ENCODE measurements around the gene HCAR3. TPM values are rescaled to one million over a fixed set of nuclear protein-coding genes. Genes with fewer than 3 reads are reported as not detected.

The HCAR3 gene
- total and polyA plus RNA-seq, 2 of the 8 experiments (the other 6 are each of a cell fraction or from before 2014, with no cell fraction given): not detected

DNA sequence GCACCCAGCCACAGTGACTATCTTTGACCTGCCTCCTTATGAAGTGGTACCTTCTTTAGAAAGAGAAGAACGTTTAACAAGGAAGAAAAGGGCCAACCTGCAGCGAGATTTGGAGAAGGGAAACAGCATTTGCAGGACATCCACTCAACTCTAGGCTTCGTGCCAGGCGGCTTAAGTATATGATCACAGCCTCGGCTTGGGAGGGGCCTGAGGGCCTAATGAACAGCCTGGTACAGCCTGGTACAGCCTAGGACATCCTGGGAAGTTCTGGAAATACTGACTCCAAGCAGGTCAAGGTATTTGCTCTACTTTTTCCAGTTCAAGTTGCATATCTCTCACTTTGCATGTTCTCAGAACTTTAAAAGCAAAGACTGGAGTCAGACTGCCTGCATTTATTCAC is 29.5 kb downstream of the HCAR3 start (continued):
- TF ChIP-seq SP1 (IDR thresholded peaks at IDR 0.05; ENCODE audit: low read depth, low read length): no peak
- no peak for TF ChIP-seq BCL11A (IDR thresholded peaks at IDR 0.05; ENCODE audit: low read depth in 2 of 2, low read length in 2 of 2)
- no peak for TF ChIP-seq RAD21 (IDR thresholded peaks at IDR 0.05 in 1 of 2, conservative IDR thresholded peaks at IDR 0.05 in 1 of 2; ENCODE audit: low read depth in 2 of 2, low read length in 2 of 2)
- no peak for TF ChIP-seq EZH2 (IDR thresholded peaks at IDR 0.05; ENCODE audit: low read depth, low read length, severe bottlenecking)
- no peak for TF ChIP-seq SRF (IDR thresholded peaks at IDR 0.05; ENCODE audit: low read depth, low read length)
- TF ChIP-seq, protein P1, sequence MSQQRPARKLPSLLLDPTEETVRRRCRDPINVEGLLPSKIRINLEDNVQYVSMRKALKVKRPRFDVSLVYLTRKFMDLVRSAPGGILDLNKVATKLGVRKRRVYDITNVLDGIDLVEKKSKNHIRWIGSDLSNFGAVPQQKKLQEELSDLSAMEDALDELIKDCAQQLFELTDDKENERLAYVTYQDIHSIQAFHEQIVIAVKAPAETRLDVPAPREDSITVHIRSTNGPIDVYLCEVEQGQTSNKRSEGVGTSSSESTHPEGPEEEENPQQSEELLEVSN (IDR thresholded peaks at IDR 0.05): no peak

All from H1 (cell line).